K562 (cell line): ENCODE results near the gene SCRN2. TPM values are rescaled to one million over a fixed set of nuclear protein-coding genes. Genes with fewer than 3 reads are reported as not detected.

Experiments used
- GATAD2A ChIP-seq: fragments of 450-650 bp; IDR thresholded peaks from 2 replicates; pipeline ENCODE4 v1.6.1; 2017
- MEIS2 ChIP-seq: fragments of 450-650 bp; IDR thresholded peaks from 2 replicates; pipeline ENCODE4 v1.6.1; 2014; ENCODE audit warnings: mild to moderate bottlenecking; ENCODE audit not compliant: partially characterized antibody
- PRPF4 ChIP-seq: fragments of 200-400 bp; formaldehyde crosslinking; IDR thresholded peaks from one replicate; pipeline ENCODE4 v1.6.1; 2017; ENCODE audit warnings: low read length, low read depth, mild to moderate bottlenecking; ENCODE audit not compliant: insufficient read depth, poor library complexity, severe bottlenecking
- RBM39 ChIP-seq: fragments of 200-400 bp; formaldehyde crosslinking; optimal IDR thresholded peaks from 2 replicates; pipeline ENCODE3; 2018; ENCODE audit warnings: low read depth, low read length
- SMAD1 ChIP-seq: fragments of 150-350 bp; IDR thresholded peaks from 2 replicates; pipeline ENCODE4 v1.6.1; 2014; ENCODE audit warnings: low read length, low read depth; ENCODE audit not compliant: partially characterized antibody
- TAF15 ChIP-seq: fragments of 200-400 bp; formaldehyde crosslinking; IDR thresholded peaks from 2 replicates; pipeline ENCODE4 v1.6.1; 2017; ENCODE audit warnings: mild to moderate bottlenecking, low read depth, low read length, moderate library complexity
- ZSCAN29 ChIP-seq: fragments of 450-650 bp; IDR thresholded peaks from 2 replicates; pipeline ENCODE4 v1.6.1; 2017
- polyA plus RNA-seq, 8 experiments: library from polyadenylated mRNA; depleted of rRNA in 4 of 8; stranded (reverse) in 5 of 8; unstranded in 3 of 8; fragments of >200 nt; fragmentation: Nextera tagmentation in 2 of 8; fragmentation: Illumina TruSeq in 1 of 8; extraction: Ambion mirVana in 2 of 8; extraction: Trizol in 1 of 8; gene quantifications; 2 replicates each; pipeline versions ENCODE4 v1.2.1 to v1.2.3, GENCODE V29; 2011 to 2014; ENCODE audit warnings: inconsistent platforms in 1 of 8, missing spikeins in 1 of 8
- total RNA-seq, 7 experiments: library from RNA; depleted of rRNA in 6 of 7; stranded (reverse); fragments of >200 nt in 6 of 7; fragmentation: Illumina TruSeq in 2 of 7; extraction: Trizol in 2 of 7; gene quantifications; 2 replicates each; pipeline versions ENCODE4 v1.2.1 to v1.2.3, GENCODE V29; 2011 to 2021; ENCODE audit warnings: low replicate concordance in 1 of 7
- TF ChIP-seq, protein P1 (sequence below): sonication (generic); formaldehyde crosslinking; IDR thresholded peaks from 2 replicates; pipeline ENCODE4 v1.8.0; 2022; ENCODE audit warnings: mild to moderate bottlenecking, missing genetic modification reagents
- TF ChIP-seq, protein P2 (sequence below), 2 experiments: fragments of 450-650 bp; formaldehyde crosslinking in 1 of 2; IDR thresholded peaks; 2 replicates each; pipeline versions ENCODE4 v1.4.0 to v1.6.1; 2014 to 2020; ENCODE audit warnings: mild to moderate bottlenecking in 2 of 2, borderline replicate concordance in 1 of 2, low read depth in 1 of 2
- TF ChIP-seq, protein P3 (sequence below), 3 experiments: IDR thresholded peaks in 2 of 3; conservative IDR thresholded peaks in 1 of 3; 2 replicates each; pipeline ENCODE4 v1.5.1; 2011 to 2012; ENCODE audit warnings: low read length in 3 of 3, mild to moderate bottlenecking in 3 of 3, control low read depth in 2 of 3, improper control_type of control experiment in 1 of 3, inconsistent platforms in 1 of 3, low read depth in 1 of 3, mixed read lengths in 1 of 3, moderate library complexity in 1 of 3; ENCODE audit not compliant: insufficient read depth in 2 of 3
- TF ChIP-seq, protein P4 (sequence below): fragments of 250-450 bp; sonication (Bioruptor Pico); IDR thresholded peaks from 2 replicates; pipeline ENCODE4 v1.8.0; 2022; ENCODE audit warnings: inconsistent platforms
- TF ChIP-seq, protein P5 (sequence below): sonication (generic); formaldehyde crosslinking; IDR thresholded peaks from 2 replicates; pipeline ENCODE4 v1.8.0; 2022; ENCODE audit warnings: missing genetic modification reagents, mild to moderate bottlenecking, moderate library complexity, borderline replicate concordance

Gene SCRN2
- total and polyA plus RNA-seq, 9 of the 15 experiments (the other 6 are each of a cell fraction or from before 2014, with no cell fraction given) = 0.25 to 32.9 (median 13.6) TPM

DNA sequence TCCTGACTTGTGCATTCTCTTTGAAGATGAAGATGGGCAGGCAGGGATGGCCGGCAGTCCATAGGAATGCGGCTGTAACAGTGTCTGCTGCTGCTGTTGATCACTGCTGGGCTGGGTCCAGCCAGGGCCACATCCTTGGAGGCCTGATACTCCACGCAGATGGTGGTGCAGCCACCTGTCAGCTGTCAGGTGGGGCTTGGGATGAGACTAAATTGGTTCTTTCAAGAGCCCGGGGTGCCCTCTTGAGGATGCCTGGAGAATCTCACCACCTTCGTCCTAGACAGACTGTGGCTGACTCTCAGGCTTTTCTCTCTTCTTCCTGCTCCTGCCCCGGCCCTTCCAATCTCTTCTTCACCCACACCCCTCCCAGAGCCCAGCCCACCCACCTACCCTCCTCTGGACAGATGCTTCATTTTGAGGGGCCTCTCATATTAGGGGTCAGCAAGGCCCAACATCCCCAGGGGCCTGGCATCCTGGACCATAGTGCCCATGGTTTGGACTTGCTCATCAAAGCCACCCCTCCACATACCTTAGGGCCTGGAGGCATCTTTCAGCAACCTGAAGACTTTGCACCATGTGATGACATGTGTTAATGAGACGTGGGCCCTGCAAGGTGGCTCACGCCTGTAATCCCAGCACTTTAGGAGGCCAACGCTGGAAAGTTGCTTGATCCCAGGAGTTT lies 38.6 kb downstream of the SCRN2 start (continued):
- TF ChIP-seq, protein P1, sequence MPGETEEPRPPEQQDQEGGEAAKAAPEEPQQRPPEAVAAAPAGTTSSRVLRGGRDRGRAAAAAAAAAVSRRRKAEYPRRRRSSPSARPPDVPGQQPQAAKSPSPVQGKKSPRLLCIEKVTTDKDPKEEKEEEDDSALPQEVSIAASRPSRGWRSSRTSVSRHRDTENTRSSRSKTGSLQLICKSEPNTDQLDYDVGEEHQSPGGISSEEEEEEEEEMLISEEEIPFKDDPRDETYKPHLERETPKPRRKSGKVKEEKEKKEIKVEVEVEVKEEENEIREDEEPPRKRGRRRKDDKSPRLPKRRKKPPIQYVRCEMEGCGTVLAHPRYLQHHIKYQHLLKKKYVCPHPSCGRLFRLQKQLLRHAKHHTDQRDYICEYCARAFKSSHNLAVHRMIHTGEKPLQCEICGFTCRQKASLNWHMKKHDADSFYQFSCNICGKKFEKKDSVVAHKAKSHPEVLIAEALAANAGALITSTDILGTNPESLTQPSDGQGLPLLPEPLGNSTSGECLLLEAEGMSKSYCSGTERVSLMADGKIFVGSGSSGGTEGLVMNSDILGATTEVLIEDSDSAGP (CRISPR knock-in tag) = no peak
- TF ChIP-seq, protein P2, sequence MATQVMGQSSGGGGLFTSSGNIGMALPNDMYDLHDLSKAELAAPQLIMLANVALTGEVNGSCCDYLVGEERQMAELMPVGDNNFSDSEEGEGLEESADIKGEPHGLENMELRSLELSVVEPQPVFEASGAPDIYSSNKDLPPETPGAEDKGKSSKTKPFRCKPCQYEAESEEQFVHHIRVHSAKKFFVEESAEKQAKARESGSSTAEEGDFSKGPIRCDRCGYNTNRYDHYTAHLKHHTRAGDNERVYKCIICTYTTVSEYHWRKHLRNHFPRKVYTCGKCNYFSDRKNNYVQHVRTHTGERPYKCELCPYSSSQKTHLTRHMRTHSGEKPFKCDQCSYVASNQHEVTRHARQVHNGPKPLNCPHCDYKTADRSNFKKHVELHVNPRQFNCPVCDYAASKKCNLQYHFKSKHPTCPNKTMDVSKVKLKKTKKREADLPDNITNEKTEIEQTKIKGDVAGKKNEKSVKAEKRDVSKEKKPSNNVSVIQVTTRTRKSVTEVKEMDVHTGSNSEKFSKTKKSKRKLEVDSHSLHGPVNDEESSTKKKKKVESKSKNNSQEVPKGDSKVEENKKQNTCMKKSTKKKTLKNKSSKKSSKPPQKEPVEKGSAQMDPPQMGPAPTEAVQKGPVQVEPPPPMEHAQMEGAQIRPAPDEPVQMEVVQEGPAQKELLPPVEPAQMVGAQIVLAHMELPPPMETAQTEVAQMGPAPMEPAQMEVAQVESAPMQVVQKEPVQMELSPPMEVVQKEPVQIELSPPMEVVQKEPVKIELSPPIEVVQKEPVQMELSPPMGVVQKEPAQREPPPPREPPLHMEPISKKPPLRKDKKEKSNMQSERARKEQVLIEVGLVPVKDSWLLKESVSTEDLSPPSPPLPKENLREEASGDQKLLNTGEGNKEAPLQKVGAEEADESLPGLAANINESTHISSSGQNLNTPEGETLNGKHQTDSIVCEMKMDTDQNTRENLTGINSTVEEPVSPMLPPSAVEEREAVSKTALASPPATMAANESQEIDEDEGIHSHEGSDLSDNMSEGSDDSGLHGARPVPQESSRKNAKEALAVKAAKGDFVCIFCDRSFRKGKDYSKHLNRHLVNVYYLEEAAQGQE (IDR thresholded peaks at IDR 0.05; ENCODE audit: borderline replicate concordance) = peak; percentile 47; the same call in 1 of the 2 replicates
- TF ChIP-seq, protein P2 (CRISPR knock-in tag; IDR thresholded peaks at IDR 0.05; ENCODE audit: low read depth) = no peak
- TF ChIP-seq RBM39 (no peak), PRPF4 (no peak), TAF15 (no peak), MEIS2 (peak; percentile 17), SMAD1 (no peak), GATAD2A (no peak), ZSCAN29 (no peak)
- TF ChIP-seq, protein P3, sequence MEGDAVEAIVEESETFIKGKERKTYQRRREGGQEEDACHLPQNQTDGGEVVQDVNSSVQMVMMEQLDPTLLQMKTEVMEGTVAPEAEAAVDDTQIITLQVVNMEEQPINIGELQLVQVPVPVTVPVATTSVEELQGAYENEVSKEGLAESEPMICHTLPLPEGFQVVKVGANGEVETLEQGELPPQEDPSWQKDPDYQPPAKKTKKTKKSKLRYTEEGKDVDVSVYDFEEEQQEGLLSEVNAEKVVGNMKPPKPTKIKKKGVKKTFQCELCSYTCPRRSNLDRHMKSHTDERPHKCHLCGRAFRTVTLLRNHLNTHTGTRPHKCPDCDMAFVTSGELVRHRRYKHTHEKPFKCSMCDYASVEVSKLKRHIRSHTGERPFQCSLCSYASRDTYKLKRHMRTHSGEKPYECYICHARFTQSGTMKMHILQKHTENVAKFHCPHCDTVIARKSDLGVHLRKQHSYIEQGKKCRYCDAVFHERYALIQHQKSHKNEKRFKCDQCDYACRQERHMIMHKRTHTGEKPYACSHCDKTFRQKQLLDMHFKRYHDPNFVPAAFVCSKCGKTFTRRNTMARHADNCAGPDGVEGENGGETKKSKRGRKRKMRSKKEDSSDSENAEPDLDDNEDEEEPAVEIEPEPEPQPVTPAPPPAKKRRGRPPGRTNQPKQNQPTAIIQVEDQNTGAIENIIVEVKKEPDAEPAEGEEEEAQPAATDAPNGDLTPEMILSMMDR (IDR thresholded peaks at IDR 0.05 in 2 of 3, conservative IDR thresholded peaks at IDR 0.05 in 1 of 3; ENCODE audit: insufficient read depth in 2 of 3, low read depth in 1 of 3, low read length in 3 of 3) = peak; percentile 71 to 81 (median 81)
- TF ChIP-seq, protein P4, sequence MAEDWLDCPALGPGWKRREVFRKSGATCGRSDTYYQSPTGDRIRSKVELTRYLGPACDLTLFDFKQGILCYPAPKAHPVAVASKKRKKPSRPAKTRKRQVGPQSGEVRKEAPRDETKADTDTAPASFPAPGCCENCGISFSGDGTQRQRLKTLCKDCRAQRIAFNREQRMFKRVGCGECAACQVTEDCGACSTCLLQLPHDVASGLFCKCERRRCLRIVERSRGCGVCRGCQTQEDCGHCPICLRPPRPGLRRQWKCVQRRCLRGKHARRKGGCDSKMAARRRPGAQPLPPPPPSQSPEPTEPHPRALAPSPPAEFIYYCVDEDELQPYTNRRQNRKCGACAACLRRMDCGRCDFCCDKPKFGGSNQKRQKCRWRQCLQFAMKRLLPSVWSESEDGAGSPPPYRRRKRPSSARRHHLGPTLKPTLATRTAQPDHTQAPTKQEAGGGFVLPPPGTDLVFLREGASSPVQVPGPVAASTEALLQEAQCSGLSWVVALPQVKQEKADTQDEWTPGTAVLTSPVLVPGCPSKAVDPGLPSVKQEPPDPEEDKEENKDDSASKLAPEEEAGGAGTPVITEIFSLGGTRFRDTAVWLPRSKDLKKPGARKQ = no peak
- TF ChIP-seq, protein P5, sequence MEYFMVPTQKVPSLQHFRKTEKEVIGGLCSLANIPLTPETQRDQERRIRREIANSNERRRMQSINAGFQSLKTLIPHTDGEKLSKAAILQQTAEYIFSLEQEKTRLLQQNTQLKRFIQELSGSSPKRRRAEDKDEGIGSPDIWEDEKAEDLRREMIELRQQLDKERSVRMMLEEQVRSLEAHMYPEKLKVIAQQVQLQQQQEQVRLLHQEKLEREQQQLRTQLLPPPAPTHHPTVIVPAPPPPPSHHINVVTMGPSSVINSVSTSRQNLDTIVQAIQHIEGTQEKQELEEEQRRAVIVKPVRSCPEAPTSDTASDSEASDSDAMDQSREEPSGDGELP (CRISPR knock-in tag) = peak; percentile 52
